Vagina (tissue), 2 donors: ENCODE data around the gene PPTC7. TPM values are rescaled to one million over a fixed set of nuclear protein-coding genes. Genes with fewer than 3 reads are reported as not detected.

Experiments
- DNase-seq, 2 donors: peaks; one replicate each; pipeline ENCODE4 v3.0.0-alpha.2; 2017; ENCODE audit errors: extremely low spot score in 2 of 2
- H3K27ac ChIP-seq: fragments of 200-600 bp; sonication (generic); one replicate; pipeline ENCODE4 v1.5.1; 2019
- H3K27me3 ChIP-seq: fragments of 200-600 bp; sonication (generic); one replicate; pipeline ENCODE4 v1.5.1; 2019
- H3K36me3 ChIP-seq, 2 donors: fragments of 200-600 bp; sonication (generic); one replicate each; pipeline ENCODE4 v1.5.1; 2017 to 2019
- H3K4me1 ChIP-seq: fragments of 200-600 bp; sonication (generic); one replicate; pipeline ENCODE4 v1.5.1; 2019
- H3K4me3 ChIP-seq, 2 donors: fragments of 200-600 bp; sonication (generic); 1 replicate in 1 of 2; 2 replicates in 1 of 2; pipeline ENCODE4 v1.5.1; 2016 to 2019
- H3K9me3 ChIP-seq: fragments of 200-600 bp; sonication (generic); one replicate; pipeline ENCODE4 v1.5.1; 2019
- CTCF ChIP-seq, 3 experiments: fragments of 450-650 bp in 2 of 3; fragments of 200-600 bp in 1 of 3; sonication (generic) in 1 of 3; IDR thresholded peaks; one replicate each; pipeline ENCODE4 v1.5.1; 2017 to 2019; ENCODE audit warnings: antibody characterized with exemption in 3 of 3, mild to moderate bottlenecking in 2 of 3, moderate library complexity in 2 of 3
- POLR2A ChIP-seq, 2 donors: fragments of 450-650 bp; IDR thresholded peaks; one replicate each; pipeline ENCODE4 v1.6.1; 2017; ENCODE audit warnings: antibody characterized with exemption in 2 of 2, mild to moderate bottlenecking in 2 of 2, moderate library complexity in 2 of 2
- POLR2AphosphoS5 ChIP-seq, 2 donors: sonication (generic); formaldehyde crosslinking; IDR thresholded peaks; one replicate each; pipeline ENCODE4 v1.9.0; 2017; ENCODE audit warnings: antibody characterized with exemption in 2 of 2, mild to moderate bottlenecking in 2 of 2, low read depth in 1 of 2; ENCODE audit not compliant: insufficient read depth in 1 of 2
- intact Hi-C: fragments of 100-400 bp; cut with DNase I; formaldehyde crosslinking; loops from one replicate; pipeline ENCODE4 v1.15.1; 2023
- total RNA-seq: library from RNA; depleted of rRNA; stranded (reverse); fragments of >200 nt; gene quantifications from one replicate; pipeline ENCODE4 v1.2.3, GENCODE V29; 2016

Gene PPTC7
- total RNA-seq, 1 donor from 2014 or later = 43.0 TPM

DNA sequence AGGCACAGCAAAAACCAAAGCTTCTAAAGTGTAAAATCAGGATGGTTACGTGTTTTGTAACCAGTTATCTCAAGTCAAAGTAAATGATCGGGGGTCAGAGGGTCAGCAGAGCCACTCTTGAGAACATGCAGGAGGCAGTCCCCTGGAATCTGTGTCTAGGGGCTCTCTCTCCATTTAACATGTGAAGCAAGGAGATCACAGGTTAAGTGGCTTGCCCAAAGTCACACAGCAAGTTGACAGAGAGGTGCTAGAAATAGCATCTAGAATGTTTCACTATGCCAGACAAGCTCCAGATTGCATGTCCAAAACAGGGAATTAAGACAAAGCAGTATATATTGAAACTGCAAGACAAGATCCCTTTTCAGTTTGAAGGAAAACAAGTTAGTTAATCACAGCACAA is 33.4 kb downstream of the PPTC7 start:
- Histone ChIP-seq H3K4me3 (no peak overlapping the region), H3K27me3 (no peaks in the 10 kb centered on the region), H3K27ac (peak overlapping the region; percentile 73), H3K9me3 (no peaks in the 10 kb centered on the region), H3K4me1 (peaks cover 84% of the 10 kb centered on the region), H3K36me3 (peaks cover 0 to 10% of the 10 kb centered on the region in 2 donors)
- TF ChIP-seq POLR2A (IDR thresholded peaks at IDR 0.05) = no peak
- TF ChIP-seq CTCF (IDR thresholded peaks at IDR 0.05) = no peak
- no peak for TF ChIP-seq POLR2AphosphoS5 (IDR thresholded peaks at IDR 0.05; ENCODE audit: insufficient read depth in 1 of 2, low read depth in 1 of 2)
- intact Hi-C loops = no loop called here
- no peak for DNase-seq

DNA sequence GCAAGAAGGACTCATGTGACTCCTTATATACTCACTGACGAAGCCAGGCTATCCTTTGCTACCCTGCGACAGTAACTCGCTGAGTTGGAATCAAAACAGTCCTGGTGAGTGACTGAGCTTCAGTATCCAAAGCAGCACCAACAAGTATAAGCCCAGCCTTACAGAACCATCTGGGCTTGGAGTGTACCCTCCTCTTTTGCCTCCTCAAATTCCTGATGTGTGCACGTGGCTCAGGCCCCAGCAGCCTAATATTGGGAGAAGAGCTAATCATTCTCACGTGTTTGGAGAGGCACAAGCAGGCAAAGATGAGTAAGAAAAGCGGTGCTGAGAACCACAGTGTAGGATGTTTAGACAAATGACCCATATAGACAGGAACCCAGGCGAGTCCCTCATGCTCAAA is 34.4 kb downstream of the PPTC7 start:
- Histone ChIP-seq H3K27ac (peak overlapping the region; percentile 73), H3K36me3 (peaks cover 0 to 10% of the 10 kb centered on the region in 2 donors), H3K4me3 (no peak overlapping the region), H3K4me1 (peaks cover 87% of the 10 kb centered on the region), H3K27me3 (no peaks in the 10 kb centered on the region), H3K9me3 (no peaks in the 10 kb centered on the region)
- TF ChIP-seq CTCF (IDR thresholded peaks at IDR 0.05) (no peak), POLR2A (IDR thresholded peaks at IDR 0.05) (no peak), POLR2AphosphoS5 (IDR thresholded peaks at IDR 0.05; ENCODE audit: insufficient read depth in 1 of 2, low read depth in 1 of 2) (peak in 1 of 2 donors; percentile 53)
- intact Hi-C loops = no loop called here
- DNase-seq = no peak

DNA sequence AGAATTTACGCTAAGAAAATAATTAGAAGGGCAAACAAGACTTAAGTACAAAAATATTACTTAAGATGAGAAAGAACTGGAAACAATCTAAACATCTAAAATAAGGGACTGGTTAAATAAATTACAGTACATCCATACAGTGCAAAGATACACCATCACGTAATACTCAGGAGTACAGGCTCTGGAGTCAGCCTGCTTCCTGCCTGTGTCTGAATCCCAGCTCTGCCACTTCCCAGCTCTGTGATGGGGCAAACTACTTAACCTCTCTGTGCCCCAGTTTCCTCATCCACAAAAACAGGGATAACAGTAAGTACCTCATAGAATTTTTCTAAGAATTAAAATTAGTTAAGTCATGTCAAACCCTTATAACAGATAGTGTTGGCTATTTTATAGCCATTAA is 36.0 kb downstream of the PPTC7 start:
- Histone ChIP-seq H3K4me3 (no peak overlapping the region), H3K4me1 (peaks cover 88% of the 10 kb centered on the region), H3K36me3 (peaks cover 0 to 10% of the 10 kb centered on the region in 2 donors), H3K9me3 (no peaks in the 10 kb centered on the region), H3K27ac (peak overlapping the region; percentile 82), H3K27me3 (no peaks in the 10 kb centered on the region)
- DNase-seq = no peak
- intact Hi-C loops = no loop called here
- TF ChIP-seq CTCF (IDR thresholded peaks at IDR 0.05) = no peak
- TF ChIP-seq POLR2AphosphoS5 (IDR thresholded peaks at IDR 0.05; ENCODE audit: insufficient read depth in 1 of 2, low read depth in 1 of 2) = no peak
- TF ChIP-seq POLR2A (IDR thresholded peaks at IDR 0.05) = no peak

GRCh38 chr12:110546339-110546738 is 36.8 kb downstream of the PPTC7 start:
- H3K27me3 ChIP-seq = no peaks in the 10 kb centered on the region
- no peak for TF ChIP-seq CTCF (IDR thresholded peaks at IDR 0.05)
- TF ChIP-seq POLR2AphosphoS5 (IDR thresholded peaks at IDR 0.05; ENCODE audit: insufficient read depth in 1 of 2, low read depth in 1 of 2) = peak in 1 of 2 donors; percentile 84
- H3K9me3 ChIP-seq = no peaks in the 10 kb centered on the region
- DNase-seq = no peak
- intact Hi-C loops = no loop called here
- H3K4me3 ChIP-seq = no peak overlapping the region
- peaks cover 87% of the 10 kb centered on the region for H3K4me1 ChIP-seq
- H3K27ac ChIP-seq = peak overlapping the region; percentile 82
- peaks cover 0 to 7% of the 10 kb centered on the region in 2 donors for H3K36me3 ChIP-seq

DNA sequence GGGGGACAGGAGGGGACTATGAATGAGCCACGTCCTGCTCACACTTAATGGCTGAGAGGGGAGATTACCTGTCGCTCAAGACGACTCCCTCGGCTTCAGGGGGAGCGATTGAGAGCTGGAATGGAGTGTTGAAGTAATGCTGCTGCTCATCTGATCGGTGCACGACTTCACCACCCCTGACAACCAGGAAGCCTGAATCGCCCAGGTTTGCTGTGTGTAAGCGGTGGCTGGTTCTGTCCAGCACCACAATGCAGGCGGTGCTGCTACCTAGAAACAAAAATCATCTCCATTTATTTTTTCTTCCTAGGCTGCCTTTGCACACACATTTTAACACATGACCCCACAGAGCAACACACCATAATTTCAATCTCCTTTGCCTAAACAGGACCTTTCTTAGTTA is 37.3 kb downstream of the PPTC7 start:
- H3K4me1 ChIP-seq = peaks cover 92% of the 10 kb centered on the region
- H3K36me3 ChIP-seq = peaks cover 0 to 5% of the 10 kb centered on the region in 2 donors
- peak overlapping the region; percentile 82 for H3K27ac ChIP-seq
- DNase-seq = no peak
- TF ChIP-seq POLR2A (IDR thresholded peaks at IDR 0.05) (no peak), POLR2AphosphoS5 (IDR thresholded peaks at IDR 0.05; ENCODE audit: insufficient read depth in 1 of 2, low read depth in 1 of 2) (no peak), CTCF (IDR thresholded peaks at IDR 0.05) (no peak)
- H3K27me3 ChIP-seq = no peaks in the 10 kb centered on the region
- no peaks in the 10 kb centered on the region for H3K9me3 ChIP-seq
- intact Hi-C loops = no loop called here
- H3K4me3 ChIP-seq = no peak overlapping the region
